ENCODE measurements around the gene ATAD5. TPM values are rescaled to one million over a fixed set of nuclear protein-coding genes. Genes with fewer than 3 reads are reported as not detected.
"Not testable (repeated sequence)": the region's sequence is repeated elsewhere in the genome, so short reads cannot be mapped to it uniquely, and the experiment has no call there.

Gene ATAD5
- polyA plus RNA-seq, 4 donors = 5.4 to 7.5 (median 7.0) TPM

DNA sequence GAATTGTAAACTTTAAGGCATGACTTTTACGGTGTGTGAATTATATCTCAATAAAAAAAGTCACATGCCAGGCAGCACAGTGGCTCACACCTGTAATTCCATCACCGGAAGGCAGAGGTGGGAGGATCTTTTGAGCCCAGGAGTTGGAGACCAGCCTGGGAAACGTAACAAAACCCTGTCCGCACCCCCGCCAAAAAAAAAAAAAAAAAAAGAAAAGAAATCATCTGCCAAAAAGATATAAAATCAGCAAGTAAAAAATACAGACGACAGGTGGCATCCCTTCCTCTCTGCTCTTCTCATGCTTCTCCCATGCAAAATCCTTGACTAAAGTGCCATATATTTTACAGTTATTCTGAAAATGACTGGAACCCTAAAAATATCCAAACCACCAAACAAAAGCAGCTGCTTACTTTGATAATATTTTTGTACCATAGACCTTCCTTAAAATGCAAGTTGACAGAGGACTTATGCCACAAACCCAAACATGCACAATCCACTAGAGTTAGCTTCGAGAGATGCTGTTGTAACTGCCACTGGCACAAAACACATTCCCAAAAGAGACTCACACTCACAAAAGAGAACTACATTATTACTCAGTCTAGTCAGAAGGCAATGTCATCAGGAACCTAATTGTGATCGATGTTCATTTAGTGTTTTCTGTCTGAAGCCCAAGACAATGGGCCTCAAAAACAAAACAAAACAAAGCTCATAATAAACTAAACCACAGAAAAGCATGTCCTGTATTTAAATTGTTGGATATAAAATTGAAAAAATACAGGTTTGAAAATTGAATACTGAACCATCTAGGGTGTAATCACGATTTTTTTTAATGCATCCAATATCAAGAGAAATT is 9.7 kb upstream of the ATAD5 start:
- DNase-seq (ENCODE audit: low read depth in 4 of 4, low spot score in 3 of 4) = no peak

DNA sequence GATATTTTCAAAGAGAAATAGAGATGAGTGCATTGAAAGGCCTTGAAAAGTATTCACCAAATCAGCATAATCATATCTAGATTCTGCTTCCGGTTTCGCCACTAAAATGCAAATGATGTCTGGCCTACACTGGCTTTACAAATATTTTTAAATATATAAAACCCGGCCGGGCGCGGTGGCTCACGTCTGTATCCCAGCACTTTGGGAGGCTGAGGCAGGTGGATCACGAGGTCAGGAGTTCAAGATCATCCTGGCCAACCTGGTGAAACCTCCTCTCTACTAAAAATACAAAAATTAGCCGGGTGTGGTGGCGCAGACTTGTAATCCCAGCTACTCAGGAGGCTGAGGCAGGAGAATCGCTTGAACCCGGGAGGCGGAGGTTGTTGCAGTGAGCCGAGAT is 8.8 kb upstream of the ATAD5 start:
- not testable (repeated sequence) for DNase-seq (ENCODE audit: low read depth in 4 of 4, low spot score in 3 of 4)

DNA sequence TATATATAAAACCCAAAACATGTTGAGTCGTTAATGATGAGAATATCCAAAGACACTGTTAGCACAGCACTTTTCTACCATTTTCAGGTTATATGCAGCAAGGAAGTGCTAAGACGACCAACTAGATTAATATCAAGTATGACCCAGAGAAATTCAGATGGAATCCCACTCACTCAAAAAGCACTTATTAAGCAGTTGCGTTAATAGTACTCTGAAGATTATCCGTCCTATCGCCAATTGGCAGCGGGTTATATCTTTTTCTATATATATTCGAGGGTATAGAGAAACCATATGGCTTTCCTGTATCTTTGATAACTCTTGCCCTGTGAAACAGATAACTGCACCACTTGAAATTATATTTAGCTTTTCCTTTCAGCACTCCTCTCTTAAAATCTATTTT is 8.3 kb upstream of the ATAD5 start:
- DNase-seq (ENCODE audit: low read depth in 4 of 4, low spot score in 3 of 4) = no peak

DNA sequence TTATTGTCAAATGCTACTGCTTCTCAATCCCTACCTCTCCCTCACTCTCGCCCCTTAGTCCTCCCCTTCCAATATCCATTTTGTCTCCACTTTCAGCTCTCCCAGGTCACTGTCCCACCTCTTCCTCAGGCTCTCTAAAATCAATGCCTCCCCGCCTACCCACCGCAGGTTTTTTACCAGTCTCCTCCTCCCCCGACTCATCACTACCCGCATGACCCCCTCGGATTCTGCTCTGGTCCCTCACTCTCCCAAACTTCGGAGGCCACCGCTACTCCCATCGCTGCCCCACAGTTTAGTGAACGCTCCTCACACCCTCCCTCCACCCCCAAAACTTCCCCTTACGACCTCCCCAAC is 7.8 kb upstream of the ATAD5 start:
- DNase-seq (ENCODE audit: low read depth in 4 of 4, low spot score in 3 of 4) = no peak

DNA sequence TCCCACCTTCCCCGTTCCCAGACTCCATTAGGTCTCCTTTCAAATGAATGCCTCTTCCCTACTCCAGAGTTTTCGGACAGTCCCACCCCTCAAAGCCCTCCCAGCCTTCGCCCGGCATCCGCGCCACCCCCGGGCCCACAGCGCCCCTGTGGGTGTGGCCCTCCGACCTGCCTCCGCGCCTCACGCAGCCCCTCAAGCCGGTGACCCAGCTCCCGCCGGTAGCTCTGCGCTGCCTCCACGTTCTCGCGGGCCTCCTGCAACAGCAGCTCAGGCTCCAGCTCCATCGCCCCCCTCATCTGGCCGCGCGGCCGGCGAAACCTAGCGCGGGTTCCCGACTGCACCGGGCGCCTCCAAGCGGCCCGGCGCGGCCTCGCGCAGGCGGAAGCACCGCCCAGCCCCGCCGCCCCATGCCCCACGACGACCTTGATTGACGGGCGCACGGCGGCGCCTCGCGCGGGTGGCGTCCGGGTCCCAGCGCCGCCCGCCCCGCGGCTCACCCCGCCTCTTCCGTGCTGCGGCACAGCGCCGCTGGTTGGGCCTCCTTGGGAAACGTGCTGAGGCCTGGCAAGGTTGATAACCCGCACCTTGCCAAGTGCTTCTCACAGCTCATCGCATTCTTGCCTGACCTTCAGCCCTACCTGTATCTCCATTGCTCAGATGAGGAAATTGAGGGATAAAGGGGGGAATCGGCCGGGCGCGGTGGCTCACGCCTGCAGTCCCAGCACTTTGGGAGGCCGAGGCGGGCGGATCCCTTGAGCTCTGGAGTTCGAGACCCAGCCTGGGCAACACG is 7.2 kb upstream of the ATAD5 start, which contains the start of gene CRLF3:
Gene CRLF3, minus strand, starts transcription at position 337 of the 790 bp plus-strand sequence. Its CDS starts 41 bp downstream, at position 296.
- peak; percentile 76 to 86 (median 84) for DNase-seq (ENCODE audit: low read depth in 4 of 4, low spot score in 3 of 4)

DNA sequence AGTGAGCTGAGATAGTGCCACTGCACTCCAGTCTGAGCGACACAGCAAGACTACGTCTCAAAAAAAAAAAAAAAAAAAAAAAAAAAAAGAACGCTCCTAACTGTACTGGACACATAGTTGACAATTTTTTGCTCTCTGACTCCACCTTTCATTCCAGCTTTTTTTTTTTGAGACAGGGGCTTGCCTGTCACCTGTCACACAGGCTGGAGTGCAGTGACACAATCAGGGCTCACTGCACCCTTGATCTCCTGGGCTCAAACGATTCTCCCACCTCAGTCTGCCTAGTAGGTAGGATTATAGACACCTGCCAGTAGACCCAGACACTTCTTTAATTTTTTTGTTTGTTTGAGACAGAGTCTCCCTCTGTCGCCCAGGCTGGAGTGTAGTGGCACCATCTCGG is 4.7 kb upstream of the ATAD5 start:
- DNase-seq (ENCODE audit: low read depth in 4 of 4, low spot score in 3 of 4) = no peak

DNA sequence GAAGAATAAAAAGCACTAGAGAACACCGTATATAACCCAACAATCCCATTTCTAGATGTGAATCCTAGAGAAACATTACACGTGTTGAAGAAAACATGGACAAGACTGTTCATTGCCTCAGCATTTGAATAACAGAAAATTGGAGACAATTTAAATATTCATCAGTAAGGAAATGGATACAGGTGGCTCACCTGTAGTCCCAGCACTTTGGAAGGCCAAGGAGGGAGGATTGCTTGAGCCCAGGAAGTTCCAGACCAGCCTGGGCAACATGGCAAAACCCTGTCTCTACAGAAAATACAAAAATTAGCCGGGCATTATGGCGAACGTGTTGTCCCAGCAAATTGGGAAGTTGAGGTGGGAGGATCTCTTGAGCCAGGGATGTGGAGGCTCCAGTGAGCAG is 2.7 kb upstream of the ATAD5 start:
- DNase-seq (ENCODE audit: low read depth in 4 of 4, low spot score in 3 of 4) = no peak

DNA sequence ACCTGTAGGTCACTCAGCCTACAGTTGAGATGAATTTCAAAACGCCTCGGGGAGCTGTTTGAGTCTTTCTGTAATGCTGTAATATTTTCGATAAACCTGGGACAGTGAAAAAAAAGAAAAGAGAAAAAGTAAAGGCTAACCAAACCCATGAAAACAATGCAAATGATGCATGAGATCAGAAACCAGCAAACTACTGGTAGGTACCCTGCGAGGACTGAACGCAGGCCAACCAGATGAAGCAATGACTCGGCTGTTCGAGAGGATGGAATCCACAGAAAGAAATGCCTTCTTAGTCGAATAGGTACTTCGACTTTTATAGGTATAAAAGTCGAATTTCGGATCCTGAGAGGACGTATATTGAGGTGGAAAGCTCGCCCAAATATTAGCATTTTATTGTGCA is 509 bp upstream of the ATAD5 start:
- no peak for DNase-seq (ENCODE audit: low read depth in 4 of 4, low spot score in 3 of 4)

DNA sequence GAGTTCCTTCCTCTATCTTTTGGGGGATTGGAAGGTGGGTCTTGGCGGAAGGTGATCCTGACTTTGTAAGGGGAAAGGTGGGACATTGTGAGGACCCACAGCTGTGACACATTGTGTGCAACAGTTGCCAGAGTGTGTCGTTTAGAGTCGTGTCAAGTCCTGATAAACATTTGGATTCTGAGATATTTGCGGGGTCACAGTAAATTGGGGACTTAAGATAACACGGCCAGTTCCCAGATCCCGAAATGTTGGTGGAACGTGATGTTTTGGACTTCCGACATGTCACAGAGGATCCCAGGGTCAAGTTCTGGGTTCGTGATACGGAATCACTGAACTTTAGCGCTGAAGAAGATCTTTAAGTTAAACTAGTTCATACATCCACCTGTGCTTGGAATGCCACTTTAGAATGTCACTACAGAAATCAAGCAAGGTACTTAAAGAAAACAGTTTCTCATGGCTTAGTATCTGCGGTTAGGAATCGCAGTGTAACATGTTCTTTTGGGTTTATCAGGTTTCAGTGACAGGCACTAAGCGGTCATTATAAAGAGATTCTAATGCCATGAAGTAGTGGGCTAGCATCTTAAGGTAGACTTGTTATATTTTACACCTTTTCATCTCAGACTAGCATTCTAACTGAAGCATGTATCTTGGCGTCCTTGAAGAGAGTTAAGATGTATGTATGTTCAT is 815 bp downstream of the ATAD5 start:
- DNase-seq (ENCODE audit: low read depth in 4 of 4, low spot score in 3 of 4) = no peak

DNA sequence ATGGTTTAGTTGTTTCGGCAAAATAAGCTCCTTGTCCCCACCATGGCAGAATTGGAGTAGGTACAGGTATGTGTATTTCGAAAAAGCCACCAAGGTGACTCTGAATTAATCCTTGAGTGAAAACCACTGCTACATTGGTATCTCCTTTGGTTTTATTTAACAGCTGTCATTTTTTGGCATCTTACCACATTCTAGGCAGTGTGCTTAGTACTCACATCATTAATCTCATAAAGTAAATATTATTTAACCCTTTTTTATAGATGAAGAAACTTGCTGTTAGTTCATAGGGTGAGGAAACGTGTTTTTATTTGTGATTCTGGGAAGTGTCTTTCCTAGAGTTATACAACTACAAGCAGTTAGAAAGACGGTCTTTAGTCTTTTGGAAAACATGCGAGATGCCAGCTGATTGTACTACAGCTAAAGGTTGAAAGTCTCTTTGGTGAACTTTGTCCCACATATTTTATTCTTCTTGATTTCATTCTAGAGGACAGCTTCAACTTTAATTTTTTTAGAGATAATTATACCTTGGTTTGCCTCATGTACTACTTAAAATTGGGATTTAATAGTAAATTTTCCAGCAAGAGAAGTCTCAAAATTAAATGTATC is 6.5 kb downstream of the ATAD5 start:
- DNase-seq (ENCODE audit: low read depth in 4 of 4, low spot score in 3 of 4) = no peak

DNA sequence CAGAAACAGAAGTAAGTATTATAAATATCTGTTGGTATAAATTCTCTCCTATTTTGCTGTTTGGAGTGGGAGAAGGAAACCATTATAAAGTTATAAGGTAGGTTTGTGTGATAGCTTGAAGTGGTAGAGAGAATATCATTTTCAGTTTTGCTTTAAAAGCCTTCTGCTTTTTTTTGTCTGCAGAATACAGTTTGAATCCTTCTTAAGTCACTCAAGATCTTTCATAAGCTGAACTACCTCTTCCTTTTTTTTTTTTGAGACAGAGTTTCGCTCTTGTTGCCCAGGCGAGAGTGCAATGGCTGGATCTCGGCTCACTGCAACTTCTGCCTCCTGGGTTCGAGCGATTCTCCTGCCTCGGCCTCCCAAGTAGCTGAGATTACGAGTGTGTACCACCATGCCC is 9.0 kb downstream of the ATAD5 start:
- no peak for DNase-seq (ENCODE audit: low read depth in 4 of 4, low spot score in 3 of 4)

DNA sequence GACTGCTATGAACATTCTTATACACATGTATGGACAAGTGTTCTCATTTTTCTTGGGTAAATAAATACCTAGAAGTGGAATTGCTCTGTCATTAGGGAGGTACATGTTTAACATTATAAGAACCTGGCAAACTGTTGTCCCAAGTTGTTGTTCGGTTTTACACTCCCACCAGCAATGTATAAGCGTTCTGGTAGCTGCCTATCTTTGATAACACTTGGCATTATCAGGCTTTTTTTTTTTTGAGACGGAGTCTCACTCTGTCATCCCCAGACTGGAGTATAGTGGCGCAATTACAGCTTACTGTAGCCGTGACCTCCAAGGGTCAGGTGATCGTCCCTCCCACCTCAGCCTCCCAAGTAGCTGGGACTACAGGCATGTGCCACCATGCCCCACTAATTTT is 16.3 kb downstream of the ATAD5 start:
- no peak for DNase-seq (ENCODE audit: low read depth in 4 of 4, low spot score in 3 of 4)

DNA sequence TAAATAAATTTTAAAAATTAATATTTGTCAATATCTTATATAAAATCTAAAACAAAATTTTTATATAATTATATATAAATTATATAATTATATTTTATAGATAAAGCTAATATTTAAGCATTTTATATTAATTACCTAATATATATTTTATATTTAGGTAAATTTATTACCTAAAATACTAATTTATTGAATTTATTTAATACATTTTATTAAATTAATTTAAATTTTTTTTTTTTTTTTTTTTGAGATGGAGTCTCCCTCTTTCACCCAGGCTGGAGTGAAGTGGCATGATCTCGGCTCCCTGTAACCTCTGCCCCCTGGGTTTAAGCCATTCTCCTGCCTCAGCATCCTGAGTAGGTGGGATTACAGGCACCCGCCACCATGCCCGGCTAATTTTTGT is 22.4 kb downstream of the ATAD5 start:
- no peak for DNase-seq (ENCODE audit: low read depth in 4 of 4, low spot score in 3 of 4)

DNA sequence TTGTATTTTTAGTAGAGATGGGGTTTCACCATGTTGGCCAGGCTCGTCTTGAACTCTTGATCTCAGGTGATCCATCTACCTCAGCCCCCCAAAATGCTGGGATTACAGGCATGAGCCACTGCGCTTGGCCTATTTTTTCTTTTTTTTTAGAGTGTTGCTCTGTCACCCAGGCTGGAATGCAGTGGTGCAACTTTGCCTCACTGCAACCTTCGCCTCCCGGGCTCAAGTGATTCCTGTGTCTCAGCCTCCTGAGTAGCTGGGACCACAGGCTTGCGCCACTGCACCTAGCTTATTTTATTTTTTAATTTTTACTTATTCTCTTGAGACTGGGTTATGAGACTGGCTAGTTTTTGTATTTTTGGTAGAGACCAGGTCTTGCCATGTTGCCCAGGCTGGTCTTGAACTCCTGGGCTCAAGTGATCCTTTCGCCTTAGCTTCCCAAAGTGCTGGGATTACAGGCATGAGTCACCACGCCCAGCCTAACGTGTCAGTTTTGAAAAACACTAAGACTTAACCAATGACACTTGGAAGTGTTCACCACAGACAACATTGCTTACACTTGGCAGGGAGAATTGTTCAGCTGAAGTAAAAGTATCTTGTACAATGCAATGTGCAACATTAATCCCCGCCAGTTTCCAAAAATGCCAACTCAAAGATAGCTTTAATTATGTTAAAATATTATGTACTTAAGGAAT is 26.9 kb downstream of the ATAD5 start:
- no peak for DNase-seq (ENCODE audit: low read depth in 4 of 4, low spot score in 3 of 4)

DNA sequence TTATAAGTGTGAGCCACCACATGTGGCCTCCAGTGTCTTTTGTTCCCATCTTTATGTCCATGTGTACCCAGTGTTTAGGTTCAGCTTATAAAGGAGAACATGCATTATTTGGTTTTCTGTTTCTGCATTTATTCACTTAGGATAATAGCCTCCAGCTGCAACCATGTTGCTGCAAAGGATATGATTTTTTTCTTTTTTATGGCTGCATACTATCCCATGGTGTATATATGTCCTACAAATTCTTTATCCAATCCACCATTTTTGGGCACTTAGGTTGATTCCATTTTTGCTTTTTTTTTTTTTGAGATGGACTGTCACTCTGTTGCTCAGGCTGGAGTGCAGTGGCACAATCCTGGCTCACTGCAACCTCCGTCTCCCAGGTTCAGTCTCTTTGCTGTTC is 32.9 kb downstream of the ATAD5 start:
- no peak for DNase-seq (ENCODE audit: low read depth in 4 of 4, low spot score in 3 of 4)

DNA sequence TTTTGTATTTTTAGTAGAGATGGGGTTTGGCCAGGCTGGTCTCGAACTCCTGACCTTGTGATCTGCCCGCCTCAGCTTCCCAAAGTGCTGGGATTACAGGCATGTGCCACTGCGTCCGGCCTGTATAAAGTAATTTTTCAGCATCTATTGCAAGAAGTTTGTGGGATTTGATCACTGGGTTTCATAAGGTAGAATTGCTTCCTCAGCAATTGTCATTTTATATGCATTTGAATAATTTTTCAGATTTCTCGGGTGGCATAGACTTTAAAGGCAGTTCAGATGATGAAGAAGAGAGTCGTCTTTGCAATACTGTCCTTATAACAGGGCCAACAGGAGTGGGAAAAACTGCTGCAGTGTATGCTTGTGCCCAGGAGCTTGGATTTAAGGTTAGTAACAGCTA is 37.2 kb downstream of the ATAD5 start:
- no peak for DNase-seq (ENCODE audit: low read depth in 4 of 4, low spot score in 3 of 4)

DNA sequence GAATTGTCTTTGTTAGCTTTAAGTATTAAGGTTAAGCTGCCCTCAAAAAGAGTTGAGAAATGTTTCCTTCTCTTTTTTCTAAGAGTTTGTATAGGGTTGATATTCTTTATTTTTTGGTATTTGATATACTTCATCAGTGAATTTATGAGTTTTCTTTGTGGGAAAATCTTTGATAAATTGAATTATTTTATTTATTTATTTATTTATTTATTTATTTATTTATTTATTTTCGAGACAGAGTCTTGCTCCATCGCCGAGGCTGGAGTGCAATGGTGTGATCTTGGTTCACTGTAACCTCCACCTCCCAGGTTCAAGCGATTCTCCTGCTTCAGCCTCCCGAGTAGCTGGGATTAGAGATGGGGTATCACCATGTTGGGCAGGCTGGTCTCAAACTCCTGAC is 54.4 kb downstream of the ATAD5 start:
- DNase-seq (ENCODE audit: low read depth in 4 of 4, low spot score in 3 of 4) = no peak

DNA sequence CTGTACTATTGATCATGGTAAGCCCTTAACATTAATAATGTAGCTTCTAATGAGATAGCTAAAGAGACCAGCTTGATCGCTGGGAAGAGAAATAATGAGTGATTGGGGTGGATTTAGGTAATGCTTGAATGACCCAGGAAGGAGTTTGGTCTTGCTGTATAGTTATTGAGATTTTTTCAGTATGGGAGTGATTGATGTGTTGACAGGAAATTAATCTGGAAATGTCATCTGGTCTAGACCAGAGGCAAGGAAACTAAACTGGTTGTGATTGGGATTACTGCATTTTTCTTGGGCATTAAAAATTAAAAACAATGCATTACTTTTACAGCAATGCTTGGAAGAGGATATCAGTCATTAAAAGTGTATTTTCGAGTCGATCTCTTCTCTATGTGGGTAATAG is 62.5 kb downstream of the ATAD5 start:
- no peak for DNase-seq (ENCODE audit: low read depth in 4 of 4, low spot score in 3 of 4)

DNA sequence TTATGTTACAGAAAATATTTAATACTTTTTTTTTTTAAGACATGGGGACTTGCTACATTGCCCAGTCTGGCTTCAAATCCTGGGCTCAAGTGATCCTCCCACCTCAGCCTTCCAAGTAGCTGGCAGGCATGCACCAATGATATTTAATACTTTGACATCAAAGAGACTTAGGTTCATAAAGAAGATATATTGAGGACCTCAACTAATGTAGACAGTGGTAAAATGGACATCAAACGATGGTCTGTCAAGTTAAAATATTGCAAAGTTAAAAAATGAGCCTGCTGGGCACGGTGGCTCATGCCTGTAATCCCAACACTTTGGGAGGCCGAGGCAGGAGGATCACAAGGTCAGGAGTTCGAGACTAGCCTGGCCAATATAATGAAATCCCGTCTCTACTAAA is 65.5 kb downstream of the ATAD5 start:
- DNase-seq (ENCODE audit: low read depth in 4 of 4, low spot score in 3 of 4) = no peak

DNA sequence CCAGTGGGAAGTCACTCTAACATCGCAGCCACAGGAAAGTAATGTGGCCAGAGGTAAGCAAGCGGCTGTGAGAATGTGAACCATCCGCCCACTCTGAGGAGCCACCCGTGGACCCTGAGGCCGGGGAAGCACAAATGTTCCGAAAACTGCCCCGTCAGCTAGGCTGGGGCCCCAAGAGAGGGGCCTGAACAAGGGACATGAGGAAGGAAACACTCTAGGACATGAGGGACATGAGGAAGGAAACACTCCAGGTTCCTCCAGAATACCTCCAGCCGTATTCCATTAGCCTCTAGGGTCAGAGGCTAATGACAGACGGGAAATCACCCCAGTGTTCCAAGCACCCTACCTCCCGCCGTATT is 74.0 kb downstream of the ATAD5 start:
- no peak for DNase-seq (ENCODE audit: low read depth in 4 of 4, low spot score in 3 of 4)
